H9 (cell line): ENCODE measurements around the gene DUS2. TPM values are rescaled to one million over a fixed set of nuclear protein-coding genes. Genes with fewer than 3 reads are reported as not detected.

Experiments
- DNase-seq: peaks from one replicate; pipeline ENCODE4 v3.0.0-alpha.2; 2017
- H2AFZ ChIP-seq: one replicate; pipeline ENCODE4 v1.6.1; 2013; ENCODE audit warnings: mild to moderate bottlenecking, low read length, control low read depth, moderate library complexity
- H2AK5ac ChIP-seq: 2 replicates; pipeline ENCODE4 v1.6.1; 2013; ENCODE audit warnings: low read length, control low read depth, mixed read lengths; ENCODE audit not compliant: insufficient read length
- H2BK120ac ChIP-seq: one replicate; pipeline ENCODE4 v1.6.1; 2013; ENCODE audit warnings: low read depth, mild to moderate bottlenecking, low read length, control low read depth, inconsistent platforms; ENCODE audit not compliant: poor library complexity, severe bottlenecking
- H2BK12ac ChIP-seq: 2 replicates; pipeline ENCODE4 v1.6.1; 2013; ENCODE audit warnings: low read length, control low read depth, mixed read lengths, low read depth; ENCODE audit not compliant: insufficient read length
- H2BK15ac ChIP-seq: 2 replicates; pipeline ENCODE4 v1.6.1; 2013; ENCODE audit warnings: low read depth, low read length, control low read depth
- H2BK20ac ChIP-seq: one replicate; pipeline ENCODE4 v1.6.1; 2013; ENCODE audit warnings: low read depth, mild to moderate bottlenecking, low read length, control low read depth, inconsistent platforms; ENCODE audit not compliant: poor library complexity, severe bottlenecking
- H2BK5ac ChIP-seq: 2 replicates; pipeline ENCODE4 v1.6.1; 2013; ENCODE audit warnings: low read length, control low read depth, mixed read lengths; ENCODE audit not compliant: insufficient read length
- H3K14ac ChIP-seq: 2 replicates; pipeline ENCODE4 v1.6.1; 2013; ENCODE audit warnings: low read length, control low read depth; ENCODE audit not compliant: insufficient read depth
- H3K18ac ChIP-seq: 2 replicates; pipeline ENCODE4 v1.6.1; 2013; ENCODE audit warnings: low read depth, mild to moderate bottlenecking, mixed read lengths, low read length, control low read depth; ENCODE audit not compliant: insufficient read length
- H3K23ac ChIP-seq: 2 replicates; pipeline ENCODE4 v1.6.1; 2013; ENCODE audit warnings: low read length, control low read depth, mixed read lengths, low read depth; ENCODE audit not compliant: insufficient read length
- H3K23me2 ChIP-seq: 2 replicates; pipeline ENCODE4 v1.6.1; 2013; ENCODE audit warnings: low read depth, mild to moderate bottlenecking, mixed read lengths, low read length, control low read depth; ENCODE audit not compliant: insufficient read length, poor library complexity, severe bottlenecking
- H3K27ac ChIP-seq: 2 replicates; pipeline ENCODE4 v1.5.1; 2013; ENCODE audit warnings: low read length, control low read depth, mixed read lengths, low read depth; ENCODE audit not compliant: insufficient read length
- H3K27me3 ChIP-seq: 2 replicates; pipeline ENCODE4 v1.6.1; 2013; ENCODE audit warnings: low read length, control low read depth, inconsistent platforms; ENCODE audit not compliant: insufficient read depth
- H3K4ac ChIP-seq: 2 replicates; pipeline ENCODE4 v1.6.1; 2013; ENCODE audit warnings: low read depth, mild to moderate bottlenecking, control low read depth, inconsistent platforms, low read length, moderate library complexity
- H3K4me1 ChIP-seq: 2 replicates; pipeline ENCODE4 v1.6.1; 2013; ENCODE audit warnings: low read length, control low read depth, inconsistent platforms; ENCODE audit not compliant: insufficient read depth
- H3K4me2 ChIP-seq: 2 replicates; pipeline ENCODE4 v1.6.1; 2013; ENCODE audit warnings: low read length, control low read depth, mixed read lengths; ENCODE audit not compliant: insufficient read length, insufficient read depth
- H3K56ac ChIP-seq: 2 replicates; pipeline ENCODE4 v1.6.1; 2013; ENCODE audit warnings: low read depth, mild to moderate bottlenecking, mixed read lengths, low read length, control low read depth; ENCODE audit not compliant: insufficient read length
- H3K79me1 ChIP-seq: 2 replicates; pipeline ENCODE4 v1.6.1; 2013; ENCODE audit warnings: low read depth, mild to moderate bottlenecking, moderate library complexity, low read length, control low read depth, inconsistent platforms; ENCODE audit not compliant: insufficient read depth, poor library complexity, severe bottlenecking
- H3K79me2 ChIP-seq: 2 replicates; pipeline ENCODE4 v1.6.1; 2013; ENCODE audit warnings: low read length, control low read depth, inconsistent platforms; ENCODE audit not compliant: insufficient read depth
- H3K9ac ChIP-seq: 2 replicates; pipeline ENCODE4 v1.6.1; 2013; ENCODE audit warnings: low read length, control low read depth, mixed read lengths; ENCODE audit not compliant: insufficient read length; ENCODE audit errors: extremely low read depth
- H3K9me3 ChIP-seq: one replicate; pipeline ENCODE4 v1.6.1; 2013; ENCODE audit warnings: low read depth, low read length, inconsistent platforms; ENCODE audit not compliant: control insufficient read depth
- H3T11ph ChIP-seq: one replicate; pipeline ENCODE4 v1.6.1; 2013; ENCODE audit warnings: mild to moderate bottlenecking, low read length, control low read depth, inconsistent platforms
- H4K20me1 ChIP-seq: one replicate; pipeline ENCODE4 v1.6.1; 2013; ENCODE audit not compliant: control insufficient read depth, insufficient read length, insufficient read depth
- H4K5ac ChIP-seq: 2 replicates; pipeline ENCODE4 v1.6.1; 2013; ENCODE audit warnings: low read depth, mild to moderate bottlenecking, mixed read lengths, low read length, control low read depth; ENCODE audit not compliant: insufficient read length
- H4K8ac ChIP-seq: replicated peaks from 2 replicates; pipeline ENCODE4 v1.6.1; 2013; ENCODE audit warnings: low read length, control low read depth, mixed read lengths, low read depth; ENCODE audit not compliant: insufficient read length
- H4K91ac ChIP-seq: 2 replicates; pipeline ENCODE4 v1.6.1; 2013; ENCODE audit warnings: low read depth, mild to moderate bottlenecking, moderate library complexity, mixed read lengths, low read length, control low read depth; ENCODE audit not compliant: insufficient read length
- H3K27ac Mint-ChIP-seq, 3 experiments: 2 replicates in 2 of 3; 3 replicates in 1 of 3; pipeline ENCODE4 v1.8.0; 2020 to 2021; ENCODE audit warnings: mixed read lengths in 3 of 3, mild to moderate bottlenecking in 1 of 3, moderate library complexity in 1 of 3
- H3K27me3 Mint-ChIP-seq: 2 replicates; pipeline ENCODE4 v1.8.0; 2021; ENCODE audit warnings: low read depth, mild to moderate bottlenecking, moderate library complexity, mixed read lengths
- H3K36me3 Mint-ChIP-seq, 3 experiments: 2 replicates in 2 of 3; 3 replicates in 1 of 3; pipeline ENCODE4 v1.8.0; 2020 to 2021; ENCODE audit warnings: low read depth in 3 of 3, mixed read lengths in 3 of 3; ENCODE audit not compliant: insufficient read depth in 1 of 3
- H3K4me1 Mint-ChIP-seq, 2 experiments: 2 replicates each; pipeline ENCODE4 v1.8.0; 2020; ENCODE audit warnings: mixed read lengths in 2 of 2
- H3K4me3 Mint-ChIP-seq, 2 experiments: 2 replicates in 1 of 2; 3 replicates in 1 of 2; pipeline ENCODE4 v1.8.0; 2020 to 2021; ENCODE audit warnings: mild to moderate bottlenecking in 2 of 2, mixed read lengths in 2 of 2, moderate library complexity in 1 of 2
- H3K9me3 Mint-ChIP-seq, 2 experiments: 2 replicates in 1 of 2; 3 replicates in 1 of 2; pipeline ENCODE4 v1.8.0; 2020; ENCODE audit warnings: mild to moderate bottlenecking in 2 of 2, mixed read lengths in 2 of 2, moderate library complexity in 1 of 2
- WGBS: extraction: QIAGEN DNeasy Blood & Tissue Kit; methylation state at CpG from one replicate; pipeline ENCODE4 v1.1.7; 2013; ENCODE audit warnings: missing lambda C conversion rate, low lambda C conversion rate, mixed read lengths; ENCODE audit not compliant: insufficient read length; ENCODE audit errors: extremely low coverage; 5-methylcytosine and 5-hydroxymethylcytosine counted together
- total RNA-seq: library from RNA; stranded (reverse); gene quantifications from 2 replicates; pipeline ENCODE4 v1.2.1, GENCODE V29; 2021
- TF ChIP-seq, protein P1 (sequence below): fragments of 200-600 bp; sonication (generic); conservative IDR thresholded peaks from 3 replicates; pipeline ENCODE4 v1.8.0; 2021; ENCODE audit warnings: antibody characterized with exemption, mild to moderate bottlenecking

Gene DUS2
- total RNA-seq, 1 experiment from 2014 or later, result 28.5 TPM

GRCh38 chr16:68061396-68061795 is 38.3 kb downstream of the DUS2 start:
- H3K79me2 ChIP-seq, result no peaks in the 10 kb centered on the region
- H3K27ac ChIP-seq, result no peak overlapping the region
- H3K14ac ChIP-seq, result no peak overlapping the region
- no peak overlapping the region for H2BK20ac ChIP-seq
- H3K9me3 ChIP-seq, result no peaks in the 10 kb centered on the region
- no peaks in the 10 kb centered on the region for H3K9me3 Mint-ChIP-seq
- no peak overlapping the region for H3K9ac ChIP-seq
- H4K91ac ChIP-seq, result no peak overlapping the region
- no peak overlapping the region for H3K18ac ChIP-seq
- no peak overlapping the region for H3K56ac ChIP-seq
- DNase-seq, result no peak
- no peak overlapping the region for H4K8ac ChIP-seq
- H2AK5ac ChIP-seq, result no peak overlapping the region
- no peak overlapping the region for H2BK5ac ChIP-seq
- no peaks in the 10 kb centered on the region for H3K27me3 ChIP-seq
- H3K4me1 ChIP-seq, result no peaks in the 10 kb centered on the region
- H3K27me3 Mint-ChIP-seq, result no peaks in the 10 kb centered on the region
- H3K4ac ChIP-seq, result no peak overlapping the region
- H3T11ph ChIP-seq, result no peak overlapping the region
- no peak overlapping the region for H2BK120ac ChIP-seq
- H3K4me3 Mint-ChIP-seq, result no peak overlapping the region
- peaks cover 2 to 36% (median 13%) of the 10 kb centered on the region in 3 experiments; a peak in 6 of 7 replicates for H3K36me3 Mint-ChIP-seq
- H2BK12ac ChIP-seq, result no peak overlapping the region
- no peak overlapping the region for H2BK15ac ChIP-seq
- no peak overlapping the region for H4K5ac ChIP-seq
- TF ChIP-seq, protein P1, sequence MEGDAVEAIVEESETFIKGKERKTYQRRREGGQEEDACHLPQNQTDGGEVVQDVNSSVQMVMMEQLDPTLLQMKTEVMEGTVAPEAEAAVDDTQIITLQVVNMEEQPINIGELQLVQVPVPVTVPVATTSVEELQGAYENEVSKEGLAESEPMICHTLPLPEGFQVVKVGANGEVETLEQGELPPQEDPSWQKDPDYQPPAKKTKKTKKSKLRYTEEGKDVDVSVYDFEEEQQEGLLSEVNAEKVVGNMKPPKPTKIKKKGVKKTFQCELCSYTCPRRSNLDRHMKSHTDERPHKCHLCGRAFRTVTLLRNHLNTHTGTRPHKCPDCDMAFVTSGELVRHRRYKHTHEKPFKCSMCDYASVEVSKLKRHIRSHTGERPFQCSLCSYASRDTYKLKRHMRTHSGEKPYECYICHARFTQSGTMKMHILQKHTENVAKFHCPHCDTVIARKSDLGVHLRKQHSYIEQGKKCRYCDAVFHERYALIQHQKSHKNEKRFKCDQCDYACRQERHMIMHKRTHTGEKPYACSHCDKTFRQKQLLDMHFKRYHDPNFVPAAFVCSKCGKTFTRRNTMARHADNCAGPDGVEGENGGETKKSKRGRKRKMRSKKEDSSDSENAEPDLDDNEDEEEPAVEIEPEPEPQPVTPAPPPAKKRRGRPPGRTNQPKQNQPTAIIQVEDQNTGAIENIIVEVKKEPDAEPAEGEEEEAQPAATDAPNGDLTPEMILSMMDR, result no peak
- H3K23me2 ChIP-seq, result no peaks in the 10 kb centered on the region
- no peak overlapping the region for H2AFZ ChIP-seq
- no peak overlapping the region for H3K27ac Mint-ChIP-seq
- WGBS, result no CpG with 5 or more reads among the region's 3 CpGs
- H3K79me1 ChIP-seq, result no peaks in the 10 kb centered on the region
- H3K23ac ChIP-seq, result no peak overlapping the region
- H3K4me2 ChIP-seq, result no peak overlapping the region
- no peaks in the 10 kb centered on the region for H3K4me1 Mint-ChIP-seq
- no peaks in the 10 kb centered on the region for H4K20me1 ChIP-seq
